H9 (cell line): ENCODE measurements around the gene TNIK. TPM values are rescaled to one million over a fixed set of nuclear protein-coding genes. Genes with fewer than 3 reads are reported as not detected.

ENCODE experiments used
- DNase-seq: peaks from one replicate; pipeline ENCODE4 v3.0.0-alpha.2; 2017
- H2AFZ ChIP-seq: one replicate; pipeline ENCODE4 v1.6.1; 2013; ENCODE audit warnings: mild to moderate bottlenecking, low read length, control low read depth, moderate library complexity
- H2AK5ac ChIP-seq: 2 replicates; pipeline ENCODE4 v1.6.1; 2013; ENCODE audit warnings: low read length, control low read depth, mixed read lengths; ENCODE audit not compliant: insufficient read length
- H2BK120ac ChIP-seq: one replicate; pipeline ENCODE4 v1.6.1; 2013; ENCODE audit warnings: low read depth, mild to moderate bottlenecking, low read length, control low read depth, inconsistent platforms; ENCODE audit not compliant: poor library complexity, severe bottlenecking
- H2BK12ac ChIP-seq: 2 replicates; pipeline ENCODE4 v1.6.1; 2013; ENCODE audit warnings: low read length, control low read depth, mixed read lengths, low read depth; ENCODE audit not compliant: insufficient read length
- H2BK15ac ChIP-seq: 2 replicates; pipeline ENCODE4 v1.6.1; 2013; ENCODE audit warnings: low read depth, low read length, control low read depth
- H2BK20ac ChIP-seq: one replicate; pipeline ENCODE4 v1.6.1; 2013; ENCODE audit warnings: low read depth, mild to moderate bottlenecking, low read length, control low read depth, inconsistent platforms; ENCODE audit not compliant: poor library complexity, severe bottlenecking
- H2BK5ac ChIP-seq: 2 replicates; pipeline ENCODE4 v1.6.1; 2013; ENCODE audit warnings: low read length, control low read depth, mixed read lengths; ENCODE audit not compliant: insufficient read length
- H3K14ac ChIP-seq: 2 replicates; pipeline ENCODE4 v1.6.1; 2013; ENCODE audit warnings: low read length, control low read depth; ENCODE audit not compliant: insufficient read depth
- H3K18ac ChIP-seq: 2 replicates; pipeline ENCODE4 v1.6.1; 2013; ENCODE audit warnings: low read depth, mild to moderate bottlenecking, mixed read lengths, low read length, control low read depth; ENCODE audit not compliant: insufficient read length
- H3K23ac ChIP-seq: 2 replicates; pipeline ENCODE4 v1.6.1; 2013; ENCODE audit warnings: low read length, control low read depth, mixed read lengths, low read depth; ENCODE audit not compliant: insufficient read length
- H3K23me2 ChIP-seq: 2 replicates; pipeline ENCODE4 v1.6.1; 2013; ENCODE audit warnings: low read depth, mild to moderate bottlenecking, mixed read lengths, low read length, control low read depth; ENCODE audit not compliant: insufficient read length, poor library complexity, severe bottlenecking
- H3K27ac ChIP-seq: 2 replicates; pipeline ENCODE4 v1.5.1; 2013; ENCODE audit warnings: low read length, control low read depth, mixed read lengths, low read depth; ENCODE audit not compliant: insufficient read length
- H3K27me3 ChIP-seq: 2 replicates; pipeline ENCODE4 v1.6.1; 2013; ENCODE audit warnings: low read length, control low read depth, inconsistent platforms; ENCODE audit not compliant: insufficient read depth
- H3K4ac ChIP-seq: 2 replicates; pipeline ENCODE4 v1.6.1; 2013; ENCODE audit warnings: low read depth, mild to moderate bottlenecking, control low read depth, inconsistent platforms, low read length, moderate library complexity
- H3K4me1 ChIP-seq: 2 replicates; pipeline ENCODE4 v1.6.1; 2013; ENCODE audit warnings: low read length, control low read depth, inconsistent platforms; ENCODE audit not compliant: insufficient read depth
- H3K4me2 ChIP-seq: 2 replicates; pipeline ENCODE4 v1.6.1; 2013; ENCODE audit warnings: low read length, control low read depth, mixed read lengths; ENCODE audit not compliant: insufficient read length, insufficient read depth
- H3K56ac ChIP-seq: 2 replicates; pipeline ENCODE4 v1.6.1; 2013; ENCODE audit warnings: low read depth, mild to moderate bottlenecking, mixed read lengths, low read length, control low read depth; ENCODE audit not compliant: insufficient read length
- H3K79me1 ChIP-seq: 2 replicates; pipeline ENCODE4 v1.6.1; 2013; ENCODE audit warnings: low read depth, mild to moderate bottlenecking, moderate library complexity, low read length, control low read depth, inconsistent platforms; ENCODE audit not compliant: insufficient read depth, poor library complexity, severe bottlenecking
- H3K79me2 ChIP-seq: 2 replicates; pipeline ENCODE4 v1.6.1; 2013; ENCODE audit warnings: low read length, control low read depth, inconsistent platforms; ENCODE audit not compliant: insufficient read depth
- H3K9ac ChIP-seq: 2 replicates; pipeline ENCODE4 v1.6.1; 2013; ENCODE audit warnings: low read length, control low read depth, mixed read lengths; ENCODE audit not compliant: insufficient read length; ENCODE audit errors: extremely low read depth
- H3K9me3 ChIP-seq: one replicate; pipeline ENCODE4 v1.6.1; 2013; ENCODE audit warnings: low read depth, low read length, inconsistent platforms; ENCODE audit not compliant: control insufficient read depth
- H3T11ph ChIP-seq: one replicate; pipeline ENCODE4 v1.6.1; 2013; ENCODE audit warnings: mild to moderate bottlenecking, low read length, control low read depth, inconsistent platforms
- H4K20me1 ChIP-seq: one replicate; pipeline ENCODE4 v1.6.1; 2013; ENCODE audit not compliant: control insufficient read depth, insufficient read length, insufficient read depth
- H4K5ac ChIP-seq: 2 replicates; pipeline ENCODE4 v1.6.1; 2013; ENCODE audit warnings: low read depth, mild to moderate bottlenecking, mixed read lengths, low read length, control low read depth; ENCODE audit not compliant: insufficient read length
- H4K8ac ChIP-seq: replicated peaks from 2 replicates; pipeline ENCODE4 v1.6.1; 2013; ENCODE audit warnings: low read length, control low read depth, mixed read lengths, low read depth; ENCODE audit not compliant: insufficient read length
- H4K91ac ChIP-seq: 2 replicates; pipeline ENCODE4 v1.6.1; 2013; ENCODE audit warnings: low read depth, mild to moderate bottlenecking, moderate library complexity, mixed read lengths, low read length, control low read depth; ENCODE audit not compliant: insufficient read length
- H3K27ac Mint-ChIP-seq, 3 experiments: 2 replicates in 2 of 3; 3 replicates in 1 of 3; pipeline ENCODE4 v1.8.0; 2020 to 2021; ENCODE audit warnings: mixed read lengths in 3 of 3, mild to moderate bottlenecking in 1 of 3, moderate library complexity in 1 of 3
- H3K27me3 Mint-ChIP-seq: 2 replicates; pipeline ENCODE4 v1.8.0; 2021; ENCODE audit warnings: low read depth, mild to moderate bottlenecking, moderate library complexity, mixed read lengths
- H3K36me3 Mint-ChIP-seq, 3 experiments: 2 replicates in 2 of 3; 3 replicates in 1 of 3; pipeline ENCODE4 v1.8.0; 2020 to 2021; ENCODE audit warnings: low read depth in 3 of 3, mixed read lengths in 3 of 3; ENCODE audit not compliant: insufficient read depth in 1 of 3
- H3K4me1 Mint-ChIP-seq, 2 experiments: 2 replicates each; pipeline ENCODE4 v1.8.0; 2020; ENCODE audit warnings: mixed read lengths in 2 of 2
- H3K4me3 Mint-ChIP-seq, 2 experiments: 2 replicates in 1 of 2; 3 replicates in 1 of 2; pipeline ENCODE4 v1.8.0; 2020 to 2021; ENCODE audit warnings: mild to moderate bottlenecking in 2 of 2, mixed read lengths in 2 of 2, moderate library complexity in 1 of 2
- H3K9me3 Mint-ChIP-seq, 2 experiments: 2 replicates in 1 of 2; 3 replicates in 1 of 2; pipeline ENCODE4 v1.8.0; 2020; ENCODE audit warnings: mild to moderate bottlenecking in 2 of 2, mixed read lengths in 2 of 2, moderate library complexity in 1 of 2
- CTCF ChIP-seq: fragments of 200-600 bp; sonication (generic); conservative IDR thresholded peaks from 3 replicates; pipeline ENCODE4 v1.8.0; 2021; ENCODE audit warnings: antibody characterized with exemption, mild to moderate bottlenecking
- WGBS: extraction: QIAGEN DNeasy Blood & Tissue Kit; methylation state at CpG from one replicate; pipeline ENCODE4 v1.1.7; 2013; ENCODE audit warnings: missing lambda C conversion rate, low lambda C conversion rate, mixed read lengths; ENCODE audit not compliant: insufficient read length; ENCODE audit errors: extremely low coverage; 5-methylcytosine and 5-hydroxymethylcytosine counted together
- total RNA-seq: library from RNA; stranded (reverse); gene quantifications from 2 replicates; pipeline ENCODE4 v1.2.1, GENCODE V29; 2021

The TNIK gene
- total RNA-seq, 1 experiment from 2014 or later, result 15.9 TPM

DNA sequence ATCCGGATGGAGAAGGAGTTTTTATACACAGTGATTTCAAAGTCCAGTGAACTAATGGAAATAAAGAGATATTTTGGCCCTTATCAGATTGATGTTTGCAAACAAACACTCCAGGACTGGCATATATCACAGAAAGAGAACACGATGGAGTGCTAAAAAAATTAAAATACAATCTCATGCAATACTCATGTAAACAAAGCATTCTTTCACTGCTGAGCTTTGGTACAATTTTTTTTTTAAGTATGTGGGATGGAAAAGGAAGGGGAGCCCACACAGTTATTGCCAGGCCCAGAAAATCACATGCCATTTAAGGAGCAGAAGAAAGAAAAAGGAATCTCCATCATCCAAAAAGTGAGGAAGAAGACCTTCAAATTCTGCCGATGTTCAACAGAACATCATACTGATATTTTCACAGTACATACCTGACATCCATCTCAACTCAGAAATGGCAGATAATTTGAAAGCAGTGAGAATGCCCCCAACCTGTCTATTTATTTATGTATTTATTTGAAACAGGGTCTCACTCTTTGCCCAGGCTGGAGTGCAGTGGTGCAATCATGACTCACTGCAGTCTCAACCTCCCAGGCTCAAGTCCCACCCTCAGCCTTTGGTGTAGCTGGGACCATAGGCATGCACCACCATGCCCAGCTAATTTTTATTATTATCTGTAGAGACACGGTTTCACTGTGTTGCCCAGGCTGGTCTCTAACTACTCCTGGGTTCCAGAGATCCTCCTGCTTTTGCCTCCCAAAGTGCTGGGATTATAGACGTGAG, 326.2 kb downstream of the TNIK start:
- H3K9ac ChIP-seq, result no peak overlapping the region
- H2BK12ac ChIP-seq, result no peak overlapping the region
- H3K4me2 ChIP-seq, result no peak overlapping the region
- H3K27me3 ChIP-seq, result no peaks in the 10 kb centered on the region
- no peak overlapping the region for H2AFZ ChIP-seq
- Mint-ChIP-seq H3K4me1 (peaks cover 0 to 5% of the 10 kb centered on the region in 2 experiments; a peak in 2 of 4 replicates), H3K4me3 (no peak overlapping the region), H3K27ac (no peak overlapping the region), H3K27me3 (no peaks in the 10 kb centered on the region), H3K9me3 (no peaks in the 10 kb centered on the region), H3K36me3 (peaks cover 0 to 8% (median 3%) of the 10 kb centered on the region in 3 experiments; a peak in 2 of 7 replicates)
- H3K18ac ChIP-seq, result no peak overlapping the region
- H2BK15ac ChIP-seq, result no peak overlapping the region
- H3K56ac ChIP-seq, result no peak overlapping the region
- H2BK20ac ChIP-seq, result no peak overlapping the region
- no peak overlapping the region for H3K23ac ChIP-seq
- WGBS, result no CpG with 5 or more reads among the region's 5 CpGs
- H4K20me1 ChIP-seq, result no peaks in the 10 kb centered on the region
- no peak for TF ChIP-seq CTCF
- H3T11ph ChIP-seq, result no peak overlapping the region
- H3K9me3 ChIP-seq, result no peaks in the 10 kb centered on the region
- no peak overlapping the region for H2BK5ac ChIP-seq
- no peaks in the 10 kb centered on the region for H3K79me2 ChIP-seq
- H4K8ac ChIP-seq, result no peak overlapping the region
- H2AK5ac ChIP-seq, result no peak overlapping the region
- no peak overlapping the region for H3K4ac ChIP-seq
- H3K79me1 ChIP-seq, result no peaks in the 10 kb centered on the region
- no peak overlapping the region for H3K14ac ChIP-seq
- H4K91ac ChIP-seq, result no peak overlapping the region
- no peak overlapping the region for H3K27ac ChIP-seq
- H2BK120ac ChIP-seq, result no peak overlapping the region
- no peaks in the 10 kb centered on the region; the same call in 1 of the 2 replicates for H3K4me1 ChIP-seq
- no peaks in the 10 kb centered on the region for H3K23me2 ChIP-seq
- DNase-seq, result no peak
- no peak overlapping the region for H4K5ac ChIP-seq
